GM12878 (cell line): ENCODE measurements around the gene CFAP61. TPM values are rescaled to one million over a fixed set of nuclear protein-coding genes. Genes with fewer than 3 reads are reported as not detected.

Experiments used
- ATAC-seq: fragments of 200-7000 bp; cut with Tn5 transposase; 3 replicates; pipeline ENCODE4 v1.9.1; 2020; ENCODE audit warnings: mild to moderate bottlenecking, moderate library complexity
- BruUV-seq: library from RNA; stranded (reverse); fragments of 400-500 nt; replicated peaks from 2 replicates; lab custom pipeline; 2021; lab: Mats Ljungman, UMichigan
- CTCF ChIA-PET: fragments of 300-600 bp; sonication (Branson Sonifier 250); formaldehyde crosslinking; extraction: SDS; loops from one replicate; lab custom pipeline; 2021; ENCODE audit warnings: inconsistent platforms; lab: Yijun Ruan, JAX
- POLR2A ChIA-PET: fragments of 350-600 bp; formaldehyde crosslinking; extraction: SDS; loops from one replicate; lab custom pipeline; 2021; ENCODE audit warnings: inconsistent platforms; lab: Charles Lee
- RAD21 ChIA-PET: fragments of 300-600 bp; sonication (Branson Sonifier 250); formaldehyde crosslinking; loops from one replicate; lab custom pipeline; 2023; ENCODE audit warnings: antibody characterized with exemption; ENCODE audit not compliant: unreplicated experiment; lab: Charles Lee
- SMC1A ChIA-PET: fragments of 300-600 bp; sonication (Branson Sonifier 250); formaldehyde crosslinking; loops from one replicate; lab custom pipeline; 2023; ENCODE audit not compliant: unreplicated experiment, uncharacterized antibody; lab: Charles Lee
- DNase-seq: peaks from one replicate; pipeline ENCODE4 v3.0.0-alpha.2; 2011; ENCODE audit warnings: low read depth, low spot score
- FAIRE-seq: peaks from 3 replicates; lab custom pipeline; 2011; peaks lifted over from hg19 to GRCh38; lab: Jason Lieb, UNC
- H2AFZ ChIP-seq: 2 replicates; pipeline ENCODE4 v1.6.0; 2011; ENCODE audit warnings: low read depth, low read length, control low read depth; ENCODE audit not compliant: control insufficient read depth
- H3K27ac ChIP-seq: 2 replicates; pipeline ENCODE4 v1.5.1; 2011; ENCODE audit warnings: control low read depth; ENCODE audit not compliant: control insufficient read depth, insufficient read depth
- H3K27me3 ChIP-seq, 2 experiments: replicated peaks in 1 of 2; 2 replicates each; pipeline versions ENCODE4 v1.6.0 to v1.6.1; 2011; ENCODE audit warnings: low read length in 1 of 2; ENCODE audit not compliant: control insufficient read depth in 2 of 2, insufficient read depth in 2 of 2
- H3K36me3 ChIP-seq, 2 experiments: 2 replicates each; pipeline ENCODE4 v1.5.1; 2011; ENCODE audit warnings: low read length in 1 of 2; ENCODE audit not compliant: control insufficient read depth in 2 of 2, insufficient read depth in 2 of 2
- H3K4me1 ChIP-seq: 2 replicates; pipeline ENCODE4 v1.6.1; 2011; ENCODE audit warnings: mild to moderate bottlenecking, low read length, moderate library complexity, mixed read lengths; ENCODE audit not compliant: control insufficient read depth, insufficient read depth
- H3K4me2 ChIP-seq: 2 replicates; pipeline ENCODE4 v1.6.0; 2011; ENCODE audit warnings: control low read depth; ENCODE audit not compliant: control insufficient read depth, insufficient read depth
- H3K4me3 ChIP-seq: fragments of 200-600 bp; sonication (generic); 2 replicates; pipeline ENCODE4 v1.5.1; 2016
- H3K79me2 ChIP-seq: 2 replicates; pipeline ENCODE4 v1.6.0; 2011; ENCODE audit warnings: low read length; ENCODE audit not compliant: control insufficient read depth, insufficient read depth
- H3K9ac ChIP-seq: 2 replicates; pipeline ENCODE4 v1.8.0; 2011; ENCODE audit warnings: low read length, control low read depth, mixed read lengths; ENCODE audit not compliant: control insufficient read depth, insufficient read depth
- H3K9me3 ChIP-seq: replicated peaks from 3 replicates; pipeline ENCODE4 v1.5.1; 2011; ENCODE audit warnings: mild to moderate bottlenecking, low read length; ENCODE audit not compliant: control insufficient read depth, insufficient read depth
- H4K20me1 ChIP-seq: 2 replicates; pipeline ENCODE4 v1.6.0; 2011; ENCODE audit not compliant: control insufficient read depth, insufficient read depth
- BHLHE40 ChIP-seq, 2 experiments: fragments of 450-650 bp in 1 of 2; IDR thresholded peaks; 2 replicates each; pipeline ENCODE4 v1.6.1; 2011 to 2017; ENCODE audit warnings: low read depth in 2 of 2, borderline replicate concordance in 1 of 2, improper control_type of control experiment in 1 of 2, low read length in 1 of 2, mild to moderate bottlenecking in 1 of 2
- CBFB ChIP-seq: IDR thresholded peaks from 2 replicates; pipeline ENCODE4 v1.6.1; 2016; ENCODE audit warnings: antibody characterized with exemption, low read depth
- CBX5 ChIP-seq: sonication (generic); IDR thresholded peaks from 2 replicates; pipeline ENCODE4 v1.6.1; 2016; ENCODE audit warnings: low read depth, moderate library complexity, mild to moderate bottlenecking, inconsistent platforms
- IKZF1 ChIP-seq: fragments of 450-650 bp; conservative IDR thresholded peaks from 2 replicates; pipeline ENCODE4 v1.6.1; 2017; ENCODE audit warnings: antibody characterized with exemption, mild to moderate bottlenecking
- SMC3 ChIP-seq: IDR thresholded peaks from 2 replicates; pipeline ENCODE4 v1.6.1; 2011; ENCODE audit warnings: low read length, improper control_type of control experiment, borderline replicate concordance
- ZNF207 ChIP-seq: fragments of 450-650 bp; IDR thresholded peaks from 2 replicates; pipeline ENCODE4 v1.6.1; 2014; ENCODE audit warnings: antibody characterized with exemption, mild to moderate bottlenecking, borderline replicate concordance
- ZNF217 ChIP-seq: fragments of 450-650 bp; IDR thresholded peaks from 2 replicates; pipeline ENCODE4 v1.6.1; 2017; ENCODE audit warnings: antibody characterized with exemption, mild to moderate bottlenecking
- ZSCAN29 ChIP-seq: fragments of 450-650 bp; IDR thresholded peaks from 2 replicates; pipeline ENCODE4 v1.6.1; 2017; ENCODE audit warnings: mild to moderate bottlenecking, moderate library complexity
- in situ Hi-C: fragments of 300-500 bp; cut with MboI; formaldehyde crosslinking; loops from 9 replicates; pipeline ENCODE4 v1.14.3; 2018; ENCODE audit warnings: mixed read lengths
- intact Hi-C: fragments of 100-400 bp; cut with micrococcal nuclease; formaldehyde crosslinking; loops from one replicate; pipeline ENCODE4 v1.14.2; 2022; ENCODE audit not compliant: unreplicated experiment
- polyA plus RNA-seq, 11 experiments: library from polyadenylated mRNA; depleted of rRNA in 4 of 11; unstranded in 6 of 11; stranded (reverse) in 5 of 11; fragments of >200 nt; fragmentation: Nextera tagmentation in 4 of 11; fragmentation: Illumina TruSeq in 1 of 11; extraction: Ambion mirVana in 4 of 11; extraction: Trizol in 1 of 11; gene quantifications; 1 replicate in 1 of 11; 2 replicates in 10 of 11; pipeline versions ENCODE4 v1.2.1 to v1.2.3, GENCODE V29; 2011 to 2016; ENCODE audit warnings: inconsistent platforms in 2 of 11, missing spikeins in 2 of 11, low read depth in 1 of 11
- total RNA-seq, 4 experiments: library from RNA; depleted of rRNA in 3 of 4; stranded (reverse); fragments of >200 nt in 3 of 4; fragmentation: Illumina TruSeq in 1 of 4; extraction: Trizol in 1 of 4; gene quantifications; 2 replicates each; pipeline versions ENCODE4 v1.2.1 to v1.2.3, GENCODE V29; 2013 to 2021
- TF ChIP-seq, protein P1 (sequence below): fragments of 450-650 bp; IDR thresholded peaks from 2 replicates; pipeline ENCODE4 v1.6.1; 2018; ENCODE audit warnings: mild to moderate bottlenecking, low read depth, moderate library complexity; ENCODE audit not compliant: partially characterized antibody
- TF ChIP-seq, protein P2 (sequence below): fragments of 150-350 bp; IDR thresholded peaks from 2 replicates; pipeline ENCODE4 v1.6.1; 2016; ENCODE audit warnings: low read depth, low read length
- TF ChIP-seq, protein P3 (sequence below), 3 experiments: IDR thresholded peaks in 2 of 3; conservative IDR thresholded peaks in 1 of 3; 2 replicates each; pipeline ENCODE4 v1.5.1; 2011; ENCODE audit warnings: low read depth in 3 of 3, low read length in 3 of 3, mild to moderate bottlenecking in 3 of 3, control low read depth in 2 of 3, moderate library complexity in 2 of 3, inconsistent platforms in 1 of 3, mixed read lengths in 1 of 3; ENCODE audit not compliant: control insufficient read depth in 2 of 3, insufficient read depth in 1 of 3; ENCODE audit errors: extremely low read depth in 1 of 3
- TF ChIP-seq, protein P4 (sequence below): fragments of 450-650 bp; IDR thresholded peaks from 2 replicates; pipeline ENCODE4 v1.6.1; 2017; ENCODE audit warnings: mild to moderate bottlenecking, moderate library complexity

The CFAP61 gene
- total and polyA plus RNA-seq, 10 of the 15 experiments (the other 5 are each of a cell fraction or from before 2014, with no cell fraction given) = 0.11 to 0.41 (median 0.24) TPM; not detected in 7

GRCh38 chr20:20024942-20025341 is 27.4 kb upstream of the CFAP61 start:
- BruUV-seq = no TSS peak
- ChIA-PET CTCF (interaction anchor here (1.3 to 1.8 kb wide), 2 partner anchors 11 to 26 kb away, joined by 3 to 6 read pairs; no protein-coding TSS in a partner anchor), POLR2A (no interaction called here), RAD21 (no interaction called here), SMC1A (no interaction called here)
- in situ Hi-C loops (loop anchor here (25.0 kb wide), 2 partner anchors 1438 to 1513 kb away; partner anchors contain the start of genes DTD1 and SEC23B), intact Hi-C loops (no loop called here)
- Histone ChIP-seq H2AFZ (no peak overlapping the region), H3K27me3 (no peaks in the 10 kb centered on the region), H3K4me3 (no peak overlapping the region), H3K79me2 (peaks cover 38% of the 10 kb centered on the region), H3K9me3 (no peaks in the 10 kb centered on the region), H3K4me1 (peaks cover 16% of the 10 kb centered on the region), H3K9ac (no peak overlapping the region), H3K4me2 (no peak overlapping the region), H3K36me3 (peaks cover 0 to 5% of the 10 kb centered on the region in 2 experiments; a peak in 2 of 4 replicates), H4K20me1 (no peaks in the 10 kb centered on the region), H3K27ac (no peak overlapping the region)
- FAIRE-seq (no peak), DNase-seq (no peak), ATAC-seq (no peak)
- TF ChIP-seq, protein P1, sequence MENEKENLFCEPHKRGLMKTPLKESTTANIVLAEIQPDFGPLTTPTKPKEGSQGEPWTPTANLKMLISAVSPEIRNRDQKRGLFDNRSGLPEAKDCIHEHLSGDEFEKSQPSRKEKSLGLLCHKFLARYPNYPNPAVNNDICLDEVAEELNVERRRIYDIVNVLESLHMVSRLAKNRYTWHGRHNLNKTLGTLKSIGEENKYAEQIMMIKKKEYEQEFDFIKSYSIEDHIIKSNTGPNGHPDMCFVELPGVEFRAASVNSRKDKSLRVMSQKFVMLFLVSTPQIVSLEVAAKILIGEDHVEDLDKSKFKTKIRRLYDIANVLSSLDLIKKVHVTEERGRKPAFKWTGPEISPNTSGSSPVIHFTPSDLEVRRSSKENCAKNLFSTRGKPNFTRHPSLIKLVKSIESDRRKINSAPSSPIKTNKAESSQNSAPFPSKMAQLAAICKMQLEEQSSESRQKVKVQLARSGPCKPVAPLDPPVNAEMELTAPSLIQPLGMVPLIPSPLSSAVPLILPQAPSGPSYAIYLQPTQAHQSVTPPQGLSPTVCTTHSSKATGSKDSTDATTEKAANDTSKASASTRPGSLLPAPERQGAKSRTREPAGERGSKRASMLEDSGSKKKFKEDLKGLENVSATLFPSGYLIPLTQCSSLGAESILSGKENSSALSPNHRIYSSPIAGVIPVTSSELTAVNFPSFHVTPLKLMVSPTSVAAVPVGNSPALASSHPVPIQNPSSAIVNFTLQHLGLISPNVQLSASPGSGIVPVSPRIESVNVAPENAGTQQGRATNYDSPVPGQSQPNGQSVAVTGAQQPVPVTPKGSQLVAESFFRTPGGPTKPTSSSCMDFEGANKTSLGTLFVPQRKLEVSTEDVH = no peak
- TF ChIP-seq SMC3 (no peak), ZNF217 (no peak), CBX5 (no peak), CBFB (no peak), BHLHE40 (IDR thresholded peaks at IDR 0.05; ENCODE audit: borderline replicate concordance in 1 of 2, low read depth in 2 of 2, low read length in 1 of 2) (no peak), IKZF1 (no peak), ZSCAN29 (no peak), ZNF207 (no peak)
- TF ChIP-seq, protein P2, sequence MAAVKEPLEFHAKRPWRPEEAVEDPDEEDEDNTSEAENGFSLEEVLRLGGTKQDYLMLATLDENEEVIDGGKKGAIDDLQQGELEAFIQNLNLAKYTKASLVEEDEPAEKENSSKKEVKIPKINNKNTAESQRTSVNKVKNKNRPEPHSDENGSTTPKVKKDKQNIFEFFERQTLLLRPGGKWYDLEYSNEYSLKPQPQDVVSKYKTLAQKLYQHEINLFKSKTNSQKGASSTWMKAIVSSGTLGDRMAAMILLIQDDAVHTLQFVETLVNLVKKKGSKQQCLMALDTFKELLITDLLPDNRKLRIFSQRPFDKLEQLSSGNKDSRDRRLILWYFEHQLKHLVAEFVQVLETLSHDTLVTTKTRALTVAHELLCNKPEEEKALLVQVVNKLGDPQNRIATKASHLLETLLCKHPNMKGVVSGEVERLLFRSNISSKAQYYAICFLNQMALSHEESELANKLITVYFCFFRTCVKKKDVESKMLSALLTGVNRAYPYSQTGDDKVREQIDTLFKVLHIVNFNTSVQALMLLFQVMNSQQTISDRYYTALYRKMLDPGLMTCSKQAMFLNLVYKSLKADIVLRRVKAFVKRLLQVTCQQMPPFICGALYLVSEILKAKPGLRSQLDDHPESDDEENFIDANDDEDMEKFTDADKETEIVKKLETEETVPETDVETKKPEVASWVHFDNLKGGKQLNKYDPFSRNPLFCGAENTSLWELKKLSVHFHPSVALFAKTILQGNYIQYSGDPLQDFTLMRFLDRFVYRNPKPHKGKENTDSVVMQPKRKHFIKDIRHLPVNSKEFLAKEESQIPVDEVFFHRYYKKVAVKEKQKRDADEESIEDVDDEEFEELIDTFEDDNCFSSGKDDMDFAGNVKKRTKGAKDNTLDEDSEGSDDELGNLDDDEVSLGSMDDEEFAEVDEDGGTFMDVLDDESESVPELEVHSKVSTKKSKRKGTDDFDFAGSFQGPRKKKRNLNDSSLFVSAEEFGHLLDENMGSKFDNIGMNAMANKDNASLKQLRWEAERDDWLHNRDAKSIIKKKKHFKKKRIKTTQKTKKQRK = no peak
- TF ChIP-seq, protein P3, sequence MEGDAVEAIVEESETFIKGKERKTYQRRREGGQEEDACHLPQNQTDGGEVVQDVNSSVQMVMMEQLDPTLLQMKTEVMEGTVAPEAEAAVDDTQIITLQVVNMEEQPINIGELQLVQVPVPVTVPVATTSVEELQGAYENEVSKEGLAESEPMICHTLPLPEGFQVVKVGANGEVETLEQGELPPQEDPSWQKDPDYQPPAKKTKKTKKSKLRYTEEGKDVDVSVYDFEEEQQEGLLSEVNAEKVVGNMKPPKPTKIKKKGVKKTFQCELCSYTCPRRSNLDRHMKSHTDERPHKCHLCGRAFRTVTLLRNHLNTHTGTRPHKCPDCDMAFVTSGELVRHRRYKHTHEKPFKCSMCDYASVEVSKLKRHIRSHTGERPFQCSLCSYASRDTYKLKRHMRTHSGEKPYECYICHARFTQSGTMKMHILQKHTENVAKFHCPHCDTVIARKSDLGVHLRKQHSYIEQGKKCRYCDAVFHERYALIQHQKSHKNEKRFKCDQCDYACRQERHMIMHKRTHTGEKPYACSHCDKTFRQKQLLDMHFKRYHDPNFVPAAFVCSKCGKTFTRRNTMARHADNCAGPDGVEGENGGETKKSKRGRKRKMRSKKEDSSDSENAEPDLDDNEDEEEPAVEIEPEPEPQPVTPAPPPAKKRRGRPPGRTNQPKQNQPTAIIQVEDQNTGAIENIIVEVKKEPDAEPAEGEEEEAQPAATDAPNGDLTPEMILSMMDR (IDR thresholded peaks at IDR 0.05 in 2 of 3, conservative IDR thresholded peaks at IDR 0.05 in 1 of 3; ENCODE audit: control insufficient read depth in 2 of 3, extremely low read depth in 1 of 3, insufficient read depth in 1 of 3, low read depth in 3 of 3, low read length in 3 of 3) = no peak
- TF ChIP-seq, protein P4, sequence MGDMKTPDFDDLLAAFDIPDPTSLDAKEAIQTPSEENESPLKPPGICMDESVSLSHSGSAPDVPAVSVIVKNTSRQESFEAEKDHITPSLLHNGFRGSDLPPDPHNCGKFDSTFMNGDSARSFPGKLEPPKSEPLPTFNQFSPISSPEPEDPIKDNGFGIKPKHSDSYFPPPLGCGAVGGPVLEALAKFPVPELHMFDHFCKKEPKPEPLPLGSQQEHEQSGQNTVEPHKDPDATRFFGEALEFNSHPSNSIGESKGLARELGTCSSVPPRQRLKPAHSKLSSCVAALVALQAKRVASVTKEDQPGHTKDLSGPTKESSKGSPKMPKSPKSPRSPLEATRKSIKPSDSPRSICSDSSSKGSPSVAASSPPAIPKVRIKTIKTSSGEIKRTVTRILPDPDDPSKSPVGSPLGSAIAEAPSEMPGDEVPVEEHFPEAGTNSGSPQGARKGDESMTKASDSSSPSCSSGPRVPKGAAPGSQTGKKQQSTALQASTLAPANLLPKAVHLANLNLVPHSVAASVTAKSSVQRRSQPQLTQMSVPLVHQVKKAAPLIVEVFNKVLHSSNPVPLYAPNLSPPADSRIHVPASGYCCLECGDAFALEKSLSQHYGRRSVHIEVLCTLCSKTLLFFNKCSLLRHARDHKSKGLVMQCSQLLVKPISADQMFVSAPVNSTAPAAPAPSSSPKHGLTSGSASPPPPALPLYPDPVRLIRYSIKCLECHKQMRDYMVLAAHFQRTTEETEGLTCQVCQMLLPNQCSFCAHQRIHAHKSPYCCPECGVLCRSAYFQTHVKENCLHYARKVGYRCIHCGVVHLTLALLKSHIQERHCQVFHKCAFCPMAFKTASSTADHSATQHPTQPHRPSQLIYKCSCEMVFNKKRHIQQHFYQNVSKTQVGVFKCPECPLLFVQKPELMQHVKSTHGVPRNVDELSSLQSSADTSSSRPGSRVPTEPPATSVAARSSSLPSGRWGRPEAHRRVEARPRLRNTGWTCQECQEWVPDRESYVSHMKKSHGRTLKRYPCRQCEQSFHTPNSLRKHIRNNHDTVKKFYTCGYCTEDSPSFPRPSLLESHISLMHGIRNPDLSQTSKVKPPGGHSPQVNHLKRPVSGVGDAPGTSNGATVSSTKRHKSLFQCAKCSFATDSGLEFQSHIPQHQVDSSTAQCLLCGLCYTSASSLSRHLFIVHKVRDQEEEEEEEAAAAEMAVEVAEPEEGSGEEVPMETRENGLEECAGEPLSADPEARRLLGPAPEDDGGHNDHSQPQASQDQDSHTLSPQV = no peak
